ENCODE data around the gene CRYGB.
A peak's percentile ranks its signal among the peaks of the same experiment; 100 is the strongest.

Gene CRYGB

DNA sequence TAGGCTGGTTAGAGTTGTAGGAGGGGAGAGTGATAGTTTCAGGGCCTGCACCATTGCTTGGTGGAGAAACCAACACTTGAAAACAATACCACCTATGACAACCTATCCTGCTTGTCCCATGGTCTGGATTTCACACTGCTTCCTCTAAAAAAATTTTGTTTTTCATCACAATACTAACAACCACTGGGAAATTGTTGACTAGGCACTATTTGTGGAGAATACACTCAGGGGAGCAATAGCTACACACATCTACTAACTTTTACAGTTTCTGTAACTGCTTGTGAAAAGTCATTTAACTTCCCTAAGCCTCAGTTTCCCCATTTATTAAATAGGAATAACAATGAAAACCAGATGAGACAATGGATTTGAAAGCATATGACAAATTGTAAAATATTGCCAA lies 4.1 kb upstream of the CRYGB start:
- H3K27ac ChIP-seq: no peak overlapping the region
- TF ChIP-seq, protein P1, sequence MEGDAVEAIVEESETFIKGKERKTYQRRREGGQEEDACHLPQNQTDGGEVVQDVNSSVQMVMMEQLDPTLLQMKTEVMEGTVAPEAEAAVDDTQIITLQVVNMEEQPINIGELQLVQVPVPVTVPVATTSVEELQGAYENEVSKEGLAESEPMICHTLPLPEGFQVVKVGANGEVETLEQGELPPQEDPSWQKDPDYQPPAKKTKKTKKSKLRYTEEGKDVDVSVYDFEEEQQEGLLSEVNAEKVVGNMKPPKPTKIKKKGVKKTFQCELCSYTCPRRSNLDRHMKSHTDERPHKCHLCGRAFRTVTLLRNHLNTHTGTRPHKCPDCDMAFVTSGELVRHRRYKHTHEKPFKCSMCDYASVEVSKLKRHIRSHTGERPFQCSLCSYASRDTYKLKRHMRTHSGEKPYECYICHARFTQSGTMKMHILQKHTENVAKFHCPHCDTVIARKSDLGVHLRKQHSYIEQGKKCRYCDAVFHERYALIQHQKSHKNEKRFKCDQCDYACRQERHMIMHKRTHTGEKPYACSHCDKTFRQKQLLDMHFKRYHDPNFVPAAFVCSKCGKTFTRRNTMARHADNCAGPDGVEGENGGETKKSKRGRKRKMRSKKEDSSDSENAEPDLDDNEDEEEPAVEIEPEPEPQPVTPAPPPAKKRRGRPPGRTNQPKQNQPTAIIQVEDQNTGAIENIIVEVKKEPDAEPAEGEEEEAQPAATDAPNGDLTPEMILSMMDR (IDR thresholded peaks at IDR 0.05; ENCODE audit: low read depth, low read length, missing control alignments): no peak
- H3K4me3 ChIP-seq (ENCODE audit: low read depth, low read length): no peak overlapping the region
- no peaks in the 10 kb centered on the region for H3K27me3 ChIP-seq (replicated peaks)
- no peak for DNase-seq
- H3K36me3 ChIP-seq (replicated peaks): no peaks in the 10 kb centered on the region
- in situ Hi-C loops (cut with HindIII; ENCODE audit: low pct_ligation_motif_present, low sequenced_read_pairs): no loop called here

DNA sequence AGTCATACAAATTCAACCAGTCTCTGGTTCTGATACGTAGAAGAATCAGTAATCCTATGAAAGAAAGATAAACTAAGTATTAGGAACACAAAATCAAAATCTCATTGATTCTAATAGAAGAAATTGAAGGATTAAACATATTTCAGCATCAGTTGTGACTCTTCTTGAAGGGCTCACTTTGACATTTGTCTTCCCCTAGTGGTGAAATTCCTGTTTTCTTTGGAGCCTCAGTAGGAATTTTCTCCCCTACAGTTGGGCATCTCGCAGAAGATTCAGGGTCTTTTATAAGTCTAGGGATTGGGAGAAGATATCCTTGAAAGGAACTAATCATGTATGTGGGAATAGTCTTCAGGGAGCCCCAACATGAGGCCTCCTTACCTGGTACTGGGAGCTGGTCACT lies 2.8 kb upstream of the CRYGB start:
- in situ Hi-C loops (cut with HindIII; ENCODE audit: low pct_ligation_motif_present, low sequenced_read_pairs): no loop called here
- Histone ChIP-seq H3K27ac (no peak overlapping the region), H3K36me3 (replicated peaks) (no peaks in the 10 kb centered on the region), H3K4me3 (ENCODE audit: low read depth, low read length) (no peak overlapping the region), H3K27me3 (replicated peaks) (no peaks in the 10 kb centered on the region)
- DNase-seq: no peak
- TF ChIP-seq, protein P1 (IDR thresholded peaks at IDR 0.05; ENCODE audit: low read depth, low read length, missing control alignments): peak; percentile 28

DNA sequence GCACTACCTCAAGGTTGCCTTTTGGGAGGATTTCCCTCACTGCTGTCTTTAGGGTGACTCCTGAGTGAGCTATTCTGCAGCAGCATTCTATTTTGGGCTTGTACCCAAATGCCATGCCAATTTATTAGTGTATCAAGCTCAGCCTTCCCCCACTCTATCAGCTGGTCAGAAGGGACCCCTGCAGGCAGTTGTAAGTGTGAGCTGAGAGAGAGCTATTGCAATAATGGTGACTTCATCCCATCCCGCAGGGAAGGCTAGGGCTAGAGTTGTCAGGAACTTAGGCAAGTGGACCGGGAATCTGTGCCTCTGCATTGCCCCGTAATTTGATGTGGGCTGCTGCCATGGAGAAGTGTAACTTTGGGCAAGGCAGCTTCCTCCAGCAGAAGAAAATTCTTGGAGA lies 1.8 kb upstream of the CRYGB start:
- TF ChIP-seq, protein P1 (IDR thresholded peaks at IDR 0.05; ENCODE audit: low read depth, low read length, missing control alignments): no peak
- Histone ChIP-seq H3K4me3 (ENCODE audit: low read depth, low read length) (no peak overlapping the region), H3K27me3 (replicated peaks) (no peaks in the 10 kb centered on the region), H3K36me3 (replicated peaks) (no peaks in the 10 kb centered on the region), H3K27ac (no peak overlapping the region)
- DNase-seq: no peak
- in situ Hi-C loops (cut with HindIII; ENCODE audit: low pct_ligation_motif_present, low sequenced_read_pairs): no loop called here

DNA sequence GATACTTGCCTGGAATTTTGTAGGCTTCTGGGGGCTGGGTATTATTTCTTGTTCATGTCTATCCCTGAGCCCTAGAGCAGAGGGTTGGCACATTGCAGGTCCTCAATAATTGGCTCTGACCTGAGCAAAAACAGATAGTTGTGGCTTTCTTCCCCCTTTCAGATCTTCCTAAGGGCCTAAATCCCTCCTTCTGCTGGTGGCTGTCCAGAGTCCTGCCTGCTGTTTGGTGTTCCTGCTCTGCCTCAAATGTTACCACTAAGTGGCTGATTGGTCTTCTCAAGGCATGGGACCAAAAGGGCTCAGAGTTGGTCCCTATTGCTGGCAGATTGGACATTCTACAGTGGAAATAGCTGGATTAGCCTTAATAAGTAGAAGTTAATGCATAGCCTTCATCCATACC lies 1.1 kb upstream of the CRYGB start:
- no peaks in the 10 kb centered on the region for H3K27me3 ChIP-seq (replicated peaks)
- H3K27ac ChIP-seq: no peak overlapping the region
- in situ Hi-C loops (cut with HindIII; ENCODE audit: low pct_ligation_motif_present, low sequenced_read_pairs): no loop called here
- no peak for DNase-seq
- TF ChIP-seq, protein P1 (IDR thresholded peaks at IDR 0.05; ENCODE audit: low read depth, low read length, missing control alignments): no peak
- H3K36me3 ChIP-seq (replicated peaks): no peaks in the 10 kb centered on the region
- H3K4me3 ChIP-seq (ENCODE audit: low read depth, low read length): no peak overlapping the region

DNA sequence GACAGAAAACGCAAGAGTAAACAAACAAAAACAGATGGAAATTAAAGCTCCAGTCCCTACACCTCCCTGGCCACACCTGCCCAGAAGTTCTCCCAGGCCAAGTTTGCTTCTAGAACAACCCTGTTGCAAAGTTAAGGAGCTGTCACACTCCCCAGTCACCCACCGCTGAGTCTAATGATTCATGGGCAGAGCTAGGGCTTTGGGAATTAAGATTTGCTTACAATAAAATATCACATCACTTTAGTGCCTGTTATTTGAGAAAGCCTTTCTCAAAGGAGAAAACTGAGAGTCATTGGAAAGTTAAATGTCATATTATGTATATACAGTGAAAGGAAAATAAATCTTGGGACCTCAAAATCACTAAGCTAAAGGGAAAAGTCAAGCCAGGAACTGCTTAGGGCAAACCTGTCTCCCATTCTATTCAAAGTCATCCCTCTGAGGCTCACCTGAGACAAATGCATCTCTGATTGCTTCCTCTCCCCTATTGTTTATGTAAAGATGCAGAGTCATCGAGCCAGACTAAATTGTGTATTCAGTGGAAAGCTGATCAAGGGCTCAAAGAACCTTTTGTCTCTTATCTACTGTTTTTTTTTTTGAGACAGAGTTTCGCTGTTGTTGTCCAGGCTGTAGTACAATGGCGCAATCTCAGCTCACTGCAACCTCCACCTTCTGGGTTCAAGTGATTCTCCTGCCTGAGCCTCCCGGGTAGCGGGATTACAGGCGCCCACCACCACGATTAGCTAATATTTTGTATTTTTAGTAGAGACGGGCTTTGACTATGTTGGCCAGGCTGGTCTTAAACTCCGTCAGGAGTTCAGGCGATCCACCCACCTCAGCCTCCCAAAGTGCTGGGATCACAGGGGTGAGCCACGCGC lies 2.8 kb downstream of the CRYGB start:
- TF ChIP-seq, protein P1 (IDR thresholded peaks at IDR 0.05; ENCODE audit: low read depth, low read length, missing control alignments): no peak
- Histone ChIP-seq H3K36me3 (replicated peaks) (no peaks in the 10 kb centered on the region), H3K4me3 (ENCODE audit: low read depth, low read length) (no peak overlapping the region), H3K27ac (no peak overlapping the region), H3K27me3 (replicated peaks) (no peaks in the 10 kb centered on the region)
- no peak for DNase-seq
- in situ Hi-C loops (cut with HindIII; ENCODE audit: low pct_ligation_motif_present, low sequenced_read_pairs): no loop called here
